MCF 10A (cell line): ENCODE data around the gene OR52B6. TPM values are rescaled to one million over a fixed set of nuclear protein-coding genes. Genes with fewer than 3 reads are reported as not detected.
A peak's percentile ranks its signal among the peaks of the same experiment; 100 is the strongest.
"Not testable (repeated sequence)": the region's sequence is repeated elsewhere in the genome, so short reads cannot be mapped to it uniquely, and the experiment has no call there.

Source experiments
- BruUV-seq: library from RNA; stranded (reverse); fragments of 400-500 nt; replicated peaks from 2 replicates; lab custom pipeline; 2021; lab: Mats Ljungman, UMichigan
- CTCF ChIA-PET: fragments of 300-600 bp; sonication (Branson Sonifier 250); formaldehyde crosslinking; extraction: SDS; loops from one replicate; lab custom pipeline; 2021; ENCODE audit warnings: antibody characterized with exemption, inconsistent platforms; lab: Yijun Ruan, JAX
- POLR2A ChIA-PET: fragments of 300-600, 350-650 bp; sonication (Branson Sonifier 250); formaldehyde crosslinking; extraction: SDS; loops from one replicate; lab custom pipeline; 2020; ENCODE audit warnings: antibody characterized with exemption, inconsistent platforms; lab: Yijun Ruan, JAX
- DNase-seq: peaks from one replicate; pipeline ENCODE4 v3.0.0-alpha.2; 2018; ENCODE audit not compliant: unreplicated experiment
- H3K27ac Mint-ChIP-seq: one replicate; pipeline ENCODE4 v1.8.0; 2022; ENCODE audit warnings: mild to moderate bottlenecking, low read depth, mixed read lengths; ENCODE audit not compliant: unreplicated experiment
- H3K27me3 Mint-ChIP-seq: one replicate; pipeline ENCODE4 v1.8.0; 2022; ENCODE audit warnings: mixed read lengths; ENCODE audit not compliant: insufficient read depth, unreplicated experiment
- H3K36me3 Mint-ChIP-seq: one replicate; pipeline ENCODE4 v1.8.0; 2022; ENCODE audit warnings: mild to moderate bottlenecking, moderate library complexity, mixed read lengths; ENCODE audit not compliant: insufficient read depth, unreplicated experiment
- H3K4me1 Mint-ChIP-seq: one replicate; pipeline ENCODE4 v1.8.0; 2022; ENCODE audit warnings: mixed read lengths; ENCODE audit not compliant: insufficient read depth, unreplicated experiment
- H3K4me3 Mint-ChIP-seq: one replicate; pipeline ENCODE4 v1.8.0; 2022; ENCODE audit warnings: mild to moderate bottlenecking, moderate library complexity, mixed read lengths; ENCODE audit not compliant: unreplicated experiment
- H3K9me3 Mint-ChIP-seq: one replicate; pipeline ENCODE4 v1.8.0; 2022; ENCODE audit warnings: mixed read lengths; ENCODE audit not compliant: unreplicated experiment
- intact Hi-C: fragments of 100-400 bp; cut with micrococcal nuclease; formaldehyde crosslinking; loops from 2 replicates; pipeline ENCODE4 v1.14.1; 2022
- total RNA-seq: library from RNA; stranded (reverse); gene quantifications from 2 replicates; pipeline ENCODE4 v1.2.3, GENCODE V29; 2022
- TF ChIP-seq, protein P1 (sequence below): fragments of 200-600 bp; IDR thresholded peaks from one replicate; pipeline ENCODE4 v1.8.0; 2022; ENCODE audit warnings: antibody characterized with exemption, mild to moderate bottlenecking; ENCODE audit not compliant: unreplicated experiment

The OR52B6 gene
- total RNA-seq, 1 experiment from 2014 or later: not detected

DNA sequence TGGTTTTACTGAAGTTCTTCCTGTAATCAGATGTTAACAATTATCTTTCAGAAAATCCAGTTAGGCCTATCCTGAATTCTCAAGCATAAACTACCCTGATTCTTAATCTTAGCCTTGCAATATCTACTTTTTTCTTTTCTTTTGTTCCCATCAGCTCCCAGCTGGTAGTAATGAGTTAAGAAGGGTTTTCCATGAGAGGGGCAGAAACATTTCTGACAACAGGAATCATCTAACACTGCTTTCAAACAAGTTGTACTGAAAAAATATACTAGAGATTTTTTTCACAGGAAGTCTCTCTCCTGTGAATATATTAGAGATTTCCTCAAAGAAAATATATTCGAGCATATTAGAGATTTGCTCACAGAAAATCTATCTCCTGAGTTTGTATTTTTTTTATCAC is 12.5 kb downstream of the OR52B6 start:
- BruUV-seq: no TSS peak
- Mint-ChIP-seq H3K27ac (no peak overlapping the region), H3K36me3 (no peaks in the 10 kb centered on the region), H3K9me3 (peaks cover 4% of the 10 kb centered on the region), H3K4me3 (no peak overlapping the region), H3K4me1 (peaks cover 11% of the 10 kb centered on the region), H3K27me3 (no peaks in the 10 kb centered on the region)
- intact Hi-C loops: no loop called here
- TF ChIP-seq, protein P1, sequence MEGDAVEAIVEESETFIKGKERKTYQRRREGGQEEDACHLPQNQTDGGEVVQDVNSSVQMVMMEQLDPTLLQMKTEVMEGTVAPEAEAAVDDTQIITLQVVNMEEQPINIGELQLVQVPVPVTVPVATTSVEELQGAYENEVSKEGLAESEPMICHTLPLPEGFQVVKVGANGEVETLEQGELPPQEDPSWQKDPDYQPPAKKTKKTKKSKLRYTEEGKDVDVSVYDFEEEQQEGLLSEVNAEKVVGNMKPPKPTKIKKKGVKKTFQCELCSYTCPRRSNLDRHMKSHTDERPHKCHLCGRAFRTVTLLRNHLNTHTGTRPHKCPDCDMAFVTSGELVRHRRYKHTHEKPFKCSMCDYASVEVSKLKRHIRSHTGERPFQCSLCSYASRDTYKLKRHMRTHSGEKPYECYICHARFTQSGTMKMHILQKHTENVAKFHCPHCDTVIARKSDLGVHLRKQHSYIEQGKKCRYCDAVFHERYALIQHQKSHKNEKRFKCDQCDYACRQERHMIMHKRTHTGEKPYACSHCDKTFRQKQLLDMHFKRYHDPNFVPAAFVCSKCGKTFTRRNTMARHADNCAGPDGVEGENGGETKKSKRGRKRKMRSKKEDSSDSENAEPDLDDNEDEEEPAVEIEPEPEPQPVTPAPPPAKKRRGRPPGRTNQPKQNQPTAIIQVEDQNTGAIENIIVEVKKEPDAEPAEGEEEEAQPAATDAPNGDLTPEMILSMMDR: no peak
- ChIA-PET POLR2A (no interaction called here), CTCF (no interaction called here)
- no peak for DNase-seq

GRCh38 chr11:5596607-5597201 is 16.0 kb downstream of the OR52B6 start, which contains the start of gene TRIM6:
Gene TRIM6, plus strand, starts transcription at chr11:5596637. Its CDS starts 261 bp downstream, at chr11:5596898.
- intact Hi-C loops: loop anchor here (1.0 kb wide), 1 partner anchor 44 kb away; no protein-coding TSS in a partner anchor
- ChIA-PET POLR2A (interaction anchor here (0.7 to 2.7 kb wide), 6 partner anchors 9 to 94 kb away, joined by 4 to 11 read pairs (median 6); partner anchors contain the start of gene TRIM22), CTCF (interaction anchor here (1.0 to 1.9 kb wide), 4 partner anchors 9 to 109 kb away, joined by 3 to 8 read pairs (median 4); partner anchors contain the start of gene TRIM5)
- Mint-ChIP-seq H3K4me1 (peaks cover 11% of the 10 kb centered on the region), H3K4me3 (peak within 1 kb of the TSS; percentile 76), H3K27ac (no peak within 1 kb of the TSS), H3K9me3 (no peaks in the 10 kb centered on the region), H3K36me3 (no peaks in the 10 kb centered on the region), H3K27me3 (no peaks in the 10 kb centered on the region)
- BruUV-seq: TSS peak; percentile 27
- TF ChIP-seq, protein P1: no peak
- peak; percentile 47 for DNase-seq

GRCh38 chr11:5597953-5598352 is 17.3 kb downstream of the OR52B6 start:
- Mint-ChIP-seq H3K27me3 (no peaks in the 10 kb centered on the region), H3K4me1 (peaks cover 11% of the 10 kb centered on the region), H3K9me3 (no peaks in the 10 kb centered on the region), H3K4me3 (peak overlapping the region; percentile 76), H3K27ac (no peak overlapping the region), H3K36me3 (no peaks in the 10 kb centered on the region)
- intact Hi-C loops: loop anchor here (1.0 kb wide), 1 partner anchor 42 kb away; no protein-coding TSS in a partner anchor
- no peak for DNase-seq
- TF ChIP-seq, protein P1: no peak
- BruUV-seq: no TSS peak
- CTCF ChIA-PET: interaction anchor here (0.8 to 1.9 kb wide), 2 partner anchors 86 to 122 kb away, joined by 4 to 8 read pairs; partner anchors contain the start of gene TRIM5
- POLR2A ChIA-PET: interaction anchor here (0.9 to 2.7 kb wide), 4 partner anchors 23 to 92 kb away, joined by 3 to 11 read pairs (median 4); partner anchors contain the start of gene TRIM34

- peak; percentile 55 for DNase-seq
- Mint-ChIP-seq H3K4me1 (peaks cover 14% of the 10 kb centered on the region), H3K9me3 (no peaks in the 10 kb centered on the region), H3K4me3 (no peak overlapping the region), H3K36me3 (peaks cover 4% of the 10 kb centered on the region), H3K27me3 (no peaks in the 10 kb centered on the region), H3K27ac (no peak overlapping the region)
- ChIA-PET POLR2A (interaction anchor here (1.1 kb wide), 1 partner anchor 84 kb away, joined by 3 read pairs; no protein-coding TSS in a partner anchor), CTCF (interaction anchor here (0.6 to 1.4 kb wide), 7 partner anchors 9 to 290 kb away, joined by 3 to 5 read pairs (median 3); no protein-coding TSS in a partner anchor)
- TF ChIP-seq, protein P1: peak; percentile 34
- intact Hi-C loops: no loop called here
- BruUV-seq: no TSS peak
Measured at GRCh38 chr11:5600374-5600851, 19.7 kb downstream of the OR52B6 start.

GRCh38 chr11:5602791-5603190 is 22.1 kb downstream of the OR52B6 start:
- BruUV-seq, H3K27me3 Mint-ChIP-seq, intact Hi-C loops, H3K36me3 Mint-ChIP-seq, DNase-seq, H3K27ac Mint-ChIP-seq, POLR2A ChIA-PET, H3K4me3 Mint-ChIP-seq, H3K9me3 Mint-ChIP-seq: not testable (repeated sequence)
- peaks cover 16% of the 10 kb centered on the region for H3K4me1 Mint-ChIP-seq
- CTCF ChIA-PET: interaction anchor here (0.6 to 5.9 kb wide), 3 partner anchors 22 to 110 kb away, joined by 3 to 35 read pairs (median 9); partner anchors contain the start of genes OR52B6 and TRIM5
